ENCODE measurements around the gene GTPBP3.

Gene GTPBP3

GRCh38 chr19:17296976-17297375 lies 40.4 kb upstream of the GTPBP3 start:
- H3K9ac ChIP-seq (ENCODE audit: low read depth, low read length) = no peak overlapping the region
- H3K79me2 ChIP-seq (ENCODE audit: insufficient read depth, low read length) = peaks cover 9% of the 10 kb centered on the region; the same call in 1 of the 2 replicates
- no peak overlapping the region for H3K4me3 ChIP-seq (ENCODE audit: low read depth in 1 of 2, low read length in 2 of 2)
- H3K4me1 ChIP-seq (ENCODE audit: insufficient read depth, low read length) = peaks cover 25% of the 10 kb centered on the region
- no peaks in the 10 kb centered on the region; the same call in 1 of the 2 replicates for H4K20me1 ChIP-seq (ENCODE audit: insufficient read depth, low read length)
- H3K27me3 ChIP-seq (ENCODE audit: insufficient read depth, low read length, poor library complexity) = no peaks in the 10 kb centered on the region
- H3K9me3 ChIP-seq (ENCODE audit: insufficient read depth, low read length, severe bottlenecking) = peaks cover 3% of the 10 kb centered on the region
- TF ChIP-seq, protein P1, sequence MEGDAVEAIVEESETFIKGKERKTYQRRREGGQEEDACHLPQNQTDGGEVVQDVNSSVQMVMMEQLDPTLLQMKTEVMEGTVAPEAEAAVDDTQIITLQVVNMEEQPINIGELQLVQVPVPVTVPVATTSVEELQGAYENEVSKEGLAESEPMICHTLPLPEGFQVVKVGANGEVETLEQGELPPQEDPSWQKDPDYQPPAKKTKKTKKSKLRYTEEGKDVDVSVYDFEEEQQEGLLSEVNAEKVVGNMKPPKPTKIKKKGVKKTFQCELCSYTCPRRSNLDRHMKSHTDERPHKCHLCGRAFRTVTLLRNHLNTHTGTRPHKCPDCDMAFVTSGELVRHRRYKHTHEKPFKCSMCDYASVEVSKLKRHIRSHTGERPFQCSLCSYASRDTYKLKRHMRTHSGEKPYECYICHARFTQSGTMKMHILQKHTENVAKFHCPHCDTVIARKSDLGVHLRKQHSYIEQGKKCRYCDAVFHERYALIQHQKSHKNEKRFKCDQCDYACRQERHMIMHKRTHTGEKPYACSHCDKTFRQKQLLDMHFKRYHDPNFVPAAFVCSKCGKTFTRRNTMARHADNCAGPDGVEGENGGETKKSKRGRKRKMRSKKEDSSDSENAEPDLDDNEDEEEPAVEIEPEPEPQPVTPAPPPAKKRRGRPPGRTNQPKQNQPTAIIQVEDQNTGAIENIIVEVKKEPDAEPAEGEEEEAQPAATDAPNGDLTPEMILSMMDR (IDR thresholded peaks at IDR 0.05; ENCODE audit: borderline replicate concordance, extremely low read depth, low read length, poor library complexity, severe bottlenecking) = no peak
- no peak for TF ChIP-seq EZH2 (IDR thresholded peaks at IDR 0.05; ENCODE audit: borderline replicate concordance, low read depth, low read length, severe bottlenecking)
- ATAC-seq (ENCODE audit: insufficient read depth, low read depth) (no peak), DNase-seq (no peak)
- peaks cover 11% of the 10 kb centered on the region; the same call in 1 of the 2 replicates for H3K36me3 ChIP-seq (ENCODE audit: insufficient read depth, low read length)
- no peak overlapping the region for H2AFZ ChIP-seq (ENCODE audit: low read depth, low read length)
- H3K4me2 ChIP-seq (ENCODE audit: insufficient read depth, low read length) = no peak overlapping the region
- no peak overlapping the region for H3K27ac ChIP-seq (ENCODE audit: low read length)

GRCh38 chr19:17300992-17301619 lies 36.2 kb upstream of the GTPBP3 start:
- TF ChIP-seq, protein P1 (IDR thresholded peaks at IDR 0.05; ENCODE audit: borderline replicate concordance, extremely low read depth, low read length, poor library complexity, severe bottlenecking) = no peak
- no peak for TF ChIP-seq EZH2 (IDR thresholded peaks at IDR 0.05; ENCODE audit: borderline replicate concordance, low read depth, low read length, severe bottlenecking)
- peaks cover under 1% of the 10 kb centered on the region for H3K79me2 ChIP-seq (ENCODE audit: insufficient read depth, low read length)
- no peak overlapping the region for H3K4me2 ChIP-seq (ENCODE audit: insufficient read depth, low read length)
- no peak overlapping the region for H2AFZ ChIP-seq (ENCODE audit: low read depth, low read length)
- H4K20me1 ChIP-seq (ENCODE audit: insufficient read depth, low read length) = no peaks in the 10 kb centered on the region
- H3K36me3 ChIP-seq (ENCODE audit: insufficient read depth, low read length) = peaks cover 11% of the 10 kb centered on the region; the same call in 1 of the 2 replicates
- DNase-seq = no peak
- no peak for ATAC-seq (ENCODE audit: insufficient read depth, low read depth)
- peaks cover 3% of the 10 kb centered on the region for H3K9me3 ChIP-seq (ENCODE audit: insufficient read depth, low read length, severe bottlenecking)
- H3K9ac ChIP-seq (ENCODE audit: low read depth, low read length) = no peak overlapping the region
- no peak overlapping the region for H3K4me3 ChIP-seq (ENCODE audit: low read depth in 1 of 2, low read length in 2 of 2)
- no peak overlapping the region for H3K27ac ChIP-seq (ENCODE audit: low read length)
- H3K27me3 ChIP-seq (ENCODE audit: insufficient read depth, low read length, poor library complexity) = no peaks in the 10 kb centered on the region
- H3K4me1 ChIP-seq (ENCODE audit: insufficient read depth, low read length) = peaks cover 8% of the 10 kb centered on the region

GRCh38 chr19:17302391-17303166 lies 34.8 kb upstream of the GTPBP3 start:
- ATAC-seq (ENCODE audit: insufficient read depth, low read depth) (no peak), DNase-seq (no peak)
- TF ChIP-seq EZH2 (IDR thresholded peaks at IDR 0.05; ENCODE audit: borderline replicate concordance, low read depth, low read length, severe bottlenecking) = no peak
- TF ChIP-seq, protein P1 (IDR thresholded peaks at IDR 0.05; ENCODE audit: borderline replicate concordance, extremely low read depth, low read length, poor library complexity, severe bottlenecking) = no peak
- no peak overlapping the region for H2AFZ ChIP-seq (ENCODE audit: low read depth, low read length)
- H3K36me3 ChIP-seq (ENCODE audit: insufficient read depth, low read length) = peaks cover 8% of the 10 kb centered on the region
- H3K4me1 ChIP-seq (ENCODE audit: insufficient read depth, low read length) = peaks cover 23% of the 10 kb centered on the region
- peaks cover 3% of the 10 kb centered on the region for H3K9me3 ChIP-seq (ENCODE audit: insufficient read depth, low read length, severe bottlenecking)
- no peak overlapping the region for H3K4me3 ChIP-seq (ENCODE audit: low read depth in 1 of 2, low read length in 2 of 2)
- peaks cover 15% of the 10 kb centered on the region for H3K79me2 ChIP-seq (ENCODE audit: insufficient read depth, low read length)
- H3K27me3 ChIP-seq (ENCODE audit: insufficient read depth, low read length, poor library complexity) = no peaks in the 10 kb centered on the region
- H3K4me2 ChIP-seq (ENCODE audit: insufficient read depth, low read length) = no peak overlapping the region
- H3K9ac ChIP-seq (ENCODE audit: low read depth, low read length) = no peak overlapping the region
- H3K27ac ChIP-seq (ENCODE audit: low read length) = no peak overlapping the region
- no peaks in the 10 kb centered on the region for H4K20me1 ChIP-seq (ENCODE audit: insufficient read depth, low read length)

All from DND-41 (cell line).